HG03378 (cell line): ENCODE results near the gene DYRK1B.

Source experiments
- ATAC-seq: cut with Tn5 transposase; IDR thresholded peaks from one replicate; pipeline ENCODE4 v1.9.1; 2021; ENCODE audit warnings: mild to moderate bottlenecking, moderate library complexity; ENCODE audit not compliant: unreplicated experiment

DYRK1B gene

GRCh38 chr19:39864118-39864517 is 30.2 kb upstream of the DYRK1B start:
- ATAC-seq: no peak

- ATAC-seq: no peak
These were observed 24.6 kb upstream of the DYRK1B start for GRCh38 chr19:39858541-39858940.

GRCh38 chr19:39852882-39853281 is 18.9 kb upstream of the DYRK1B start:
- ATAC-seq: no peak

GRCh38 chr19:39850892-39851291 is 16.9 kb upstream of the DYRK1B start:
- no peak for ATAC-seq

GRCh38 chr19:39848392-39848791 is 14.4 kb upstream of the DYRK1B start:
- no peak for ATAC-seq

- ATAC-seq: no peak
These were observed 13.6 kb upstream of the DYRK1B start for GRCh38 chr19:39847525-39847924.

GRCh38 chr19:39846678-39847486 is 12.9 kb upstream of the DYRK1B start:
- no peak for ATAC-seq

- ATAC-seq: peak; percentile 54
These were observed 12.1 kb upstream of the DYRK1B start, which contains the start of gene FBL for GRCh38 chr19:39845933-39846677. TSS of gene FBL (minus strand) at chr19:39846379. CDS start at chr19:39846300, 79 bp downstream.

GRCh38 chr19:39845584-39845932 is 11.6 kb upstream of the DYRK1B start:
- ATAC-seq: no peak

- ATAC-seq: no peak
These were observed 11.2 kb upstream of the DYRK1B start for GRCh38 chr19:39845172-39845571.

- ATAC-seq: no peak
These were observed 10.2 kb upstream of the DYRK1B start for GRCh38 chr19:39843919-39844793.

- no peak for ATAC-seq
These were observed 8.9 kb upstream of the DYRK1B start for GRCh38 chr19:39842693-39843435.

GRCh38 chr19:39841041-39841440 is 7.1 kb upstream of the DYRK1B start:
- no peak for ATAC-seq

- no peak for ATAC-seq
These were observed 6.5 kb upstream of the DYRK1B start for GRCh38 chr19:39840492-39840891.

GRCh38 chr19:39839678-39840327 is 5.8 kb upstream of the DYRK1B start:
- no peak for ATAC-seq

GRCh38 chr19:39838569-39838968 is 4.6 kb upstream of the DYRK1B start:
- no peak for ATAC-seq

GRCh38 chr19:39837978-39838377 is 4.0 kb upstream of the DYRK1B start:
- ATAC-seq: no peak

GRCh38 chr19:39834287-39834841 is 402 bp upstream of the DYRK1B start:
- peak; percentile 43 for ATAC-seq

- ATAC-seq: no peak
These were observed 850 bp downstream of the DYRK1B start for GRCh38 chr19:39833160-39833463.
